Trophoblast cell (in vitro differentiated cells and primary cell): ENCODE measurements around the gene SERTM2.

Experiments
- DNase-seq, 2 donors: peaks; one replicate each; pipeline ENCODE4 v3.0.0-alpha.2; 2016
- H2AFZ ChIP-seq: 2 replicates; pipeline ENCODE4 v1.6.1; 2013; ENCODE audit warnings: low read length, moderate library complexity, mild to moderate bottlenecking; ENCODE audit not compliant: insufficient read depth, poor library complexity
- H2AK5ac ChIP-seq: 2 replicates; pipeline ENCODE4 v1.6.1; 2013; ENCODE audit warnings: mild to moderate bottlenecking, low read length
- H2BK120ac ChIP-seq: 2 replicates; pipeline ENCODE4 v1.6.1; 2013; ENCODE audit warnings: low read length, mild to moderate bottlenecking, moderate library complexity; ENCODE audit not compliant: insufficient read depth, poor library complexity
- H2BK12ac ChIP-seq: 2 replicates; pipeline ENCODE4 v1.6.1; 2013; ENCODE audit warnings: mild to moderate bottlenecking, low read length, moderate library complexity
- H2BK5ac ChIP-seq: 2 replicates; pipeline ENCODE4 v1.6.1; 2013; ENCODE audit warnings: low read length, low read depth, moderate library complexity, mild to moderate bottlenecking; ENCODE audit not compliant: poor library complexity
- H3K14ac ChIP-seq: 2 replicates; pipeline ENCODE4 v1.6.1; 2013; ENCODE audit warnings: mild to moderate bottlenecking, low read length
- H3K18ac ChIP-seq: 2 replicates; pipeline ENCODE4 v1.6.1; 2013; ENCODE audit warnings: mild to moderate bottlenecking, low read length
- H3K23ac ChIP-seq: 2 replicates; pipeline ENCODE4 v1.6.1; 2013; ENCODE audit warnings: low read length
- H3K27ac ChIP-seq: 2 replicates; pipeline ENCODE4 v1.5.1; 2013; ENCODE audit warnings: low read depth, mild to moderate bottlenecking, inconsistent platforms, low read length, moderate library complexity
- H3K27me3 ChIP-seq: 2 replicates; pipeline ENCODE4 v1.6.1; 2013; ENCODE audit warnings: inconsistent platforms, mild to moderate bottlenecking, low read length, moderate library complexity; ENCODE audit not compliant: insufficient read depth
- H3K36me3 ChIP-seq, 2 experiments: 1 replicate in 1 of 2; 2 replicates in 1 of 2; pipeline ENCODE4 v1.6.1; 2013; ENCODE audit warnings: low read length in 2 of 2, mild to moderate bottlenecking in 2 of 2, moderate library complexity in 1 of 2; ENCODE audit not compliant: insufficient read depth in 2 of 2, control insufficient read depth in 1 of 2
- H3K4ac ChIP-seq: 2 replicates; pipeline ENCODE4 v1.6.1; 2013; ENCODE audit warnings: low read depth, mild to moderate bottlenecking, low read length, moderate library complexity
- H3K4me1 ChIP-seq, 2 experiments: 1 replicate in 1 of 2; 2 replicates in 1 of 2; pipeline ENCODE4 v1.6.1; 2013; ENCODE audit warnings: low read length in 2 of 2, mild to moderate bottlenecking in 2 of 2, moderate library complexity in 1 of 2; ENCODE audit not compliant: insufficient read depth in 2 of 2, control insufficient read depth in 1 of 2
- H3K4me2 ChIP-seq: 2 replicates; pipeline ENCODE4 v1.6.1; 2013; ENCODE audit warnings: inconsistent platforms, mild to moderate bottlenecking, low read length, moderate library complexity
- H3K4me3 ChIP-seq: 2 replicates; pipeline ENCODE4 v1.5.1; 2013; ENCODE audit warnings: mild to moderate bottlenecking, low read depth, low read length, inconsistent platforms
- H3K79me1 ChIP-seq: one replicate; pipeline ENCODE4 v1.6.1; 2013; ENCODE audit warnings: low read length
- H3K79me2 ChIP-seq: 2 replicates; pipeline ENCODE4 v1.6.1; 2013; ENCODE audit warnings: low read length, mild to moderate bottlenecking; ENCODE audit not compliant: control insufficient read depth, insufficient read depth, poor library complexity
- H3K9ac ChIP-seq: 2 replicates; pipeline ENCODE4 v1.6.1; 2013; ENCODE audit warnings: mild to moderate bottlenecking, low read length
- H3K9me3 ChIP-seq: 2 replicates; pipeline ENCODE4 v1.6.1; 2013; ENCODE audit warnings: low read depth, mild to moderate bottlenecking, control low read depth, inconsistent platforms, low read length; ENCODE audit not compliant: insufficient read depth
- H4K12ac ChIP-seq: 2 replicates; pipeline ENCODE4 v1.6.1; 2013; ENCODE audit warnings: low read depth, mild to moderate bottlenecking, low read length, moderate library complexity
- H4K8ac ChIP-seq: 2 replicates; pipeline ENCODE4 v1.6.1; 2013; ENCODE audit warnings: low read depth, mild to moderate bottlenecking, low read length, moderate library complexity
- H4K91ac ChIP-seq: one replicate; pipeline ENCODE4 v1.6.1; 2013; ENCODE audit warnings: low read depth, mild to moderate bottlenecking, low read length, moderate library complexity
- WGBS: extraction: QIAGEN DNeasy Blood & Tissue Kit; methylation state at CpG from one replicate; pipeline ENCODE4 v1.1.7; 2013; ENCODE audit warnings: missing lambda C conversion rate; ENCODE audit not compliant: insufficient read length, insufficient coverage; ENCODE audit errors: extremely low coverage; 5-methylcytosine and 5-hydroxymethylcytosine counted together

SERTM2 gene

GRCh38 chrX:111481896-111482295 lies 29.5 kb upstream of the SERTM2 start:
- no peak overlapping the region for H2AK5ac ChIP-seq
- no peaks in the 10 kb centered on the region for H3K27me3 ChIP-seq
- H3K9ac ChIP-seq, result no peak overlapping the region
- no peak overlapping the region for H4K8ac ChIP-seq
- no peak overlapping the region for H3K4me3 ChIP-seq
- H3K18ac ChIP-seq, result no peak overlapping the region
- no peak overlapping the region for H3K14ac ChIP-seq
- H3K4me2 ChIP-seq, result no peak overlapping the region
- H3K79me2 ChIP-seq, result no peaks in the 10 kb centered on the region
- no peak overlapping the region for H2BK120ac ChIP-seq
- H2AFZ ChIP-seq, result no peak overlapping the region
- H4K91ac ChIP-seq, result no peak overlapping the region
- DNase-seq, result no peak
- H3K27ac ChIP-seq, result no peak overlapping the region
- no peaks in the 10 kb centered on the region for H3K79me1 ChIP-seq
- no peak overlapping the region for H3K4ac ChIP-seq
- no peak overlapping the region for H4K12ac ChIP-seq
- H3K23ac ChIP-seq, result no peak overlapping the region
- H3K9me3 ChIP-seq, result no peaks in the 10 kb centered on the region
- H2BK12ac ChIP-seq, result no peak overlapping the region
- no peaks in the 10 kb centered on the region for H3K4me1 ChIP-seq
- no peaks in the 10 kb centered on the region for H3K36me3 ChIP-seq
- H2BK5ac ChIP-seq, result no peak overlapping the region

GRCh38 chrX:111483135-111483534 lies 28.3 kb upstream of the SERTM2 start:
- Histone ChIP-seq H3K79me1 (no peaks in the 10 kb centered on the region), H3K36me3 (no peaks in the 10 kb centered on the region), H2AFZ (no peak overlapping the region), H3K79me2 (no peaks in the 10 kb centered on the region), H4K91ac (no peak overlapping the region), H3K4me1 (no peaks in the 10 kb centered on the region), H4K8ac (no peak overlapping the region), H3K27ac (no peak overlapping the region), H3K18ac (no peak overlapping the region), H3K9me3 (no peaks in the 10 kb centered on the region), H2BK120ac (no peak overlapping the region), H4K12ac (no peak overlapping the region), H3K9ac (no peak overlapping the region), H2BK5ac (no peak overlapping the region), H2AK5ac (no peak overlapping the region), H2BK12ac (no peak overlapping the region), H3K4me3 (no peak overlapping the region), H3K14ac (no peak overlapping the region), H3K27me3 (no peaks in the 10 kb centered on the region), H3K23ac (no peak overlapping the region), H3K4me2 (no peak overlapping the region), H3K4ac (no peak overlapping the region)
- WGBS, result no CpG with 5 or more reads among the region's 2 CpGs
- peak in 1 of 2 donors; percentile 6 for DNase-seq

- H2BK120ac ChIP-seq, result no peak overlapping the region
- no peak overlapping the region for H3K4me3 ChIP-seq
- peak; percentile 47 to 83 for DNase-seq
- H3K27ac ChIP-seq, result no peak overlapping the region
- no peak overlapping the region for H2AK5ac ChIP-seq
- no peaks in the 10 kb centered on the region for H3K36me3 ChIP-seq
- no peak overlapping the region for H3K14ac ChIP-seq
- no peak overlapping the region for H2BK12ac ChIP-seq
- no peak overlapping the region for H4K8ac ChIP-seq
- no peak overlapping the region for H2BK5ac ChIP-seq
- no peak overlapping the region for H3K9ac ChIP-seq
- no peak overlapping the region for H3K4me2 ChIP-seq
- H3K9me3 ChIP-seq, result no peaks in the 10 kb centered on the region
- H3K18ac ChIP-seq, result no peak overlapping the region
- H3K23ac ChIP-seq, result no peak overlapping the region
- no peaks in the 10 kb centered on the region for H3K79me1 ChIP-seq
- H4K12ac ChIP-seq, result no peak overlapping the region
- no peaks in the 10 kb centered on the region for H3K27me3 ChIP-seq
- no peaks in the 10 kb centered on the region for H3K79me2 ChIP-seq
- H3K4me1 ChIP-seq, result no peaks in the 10 kb centered on the region
- H3K4ac ChIP-seq, result no peak overlapping the region
- H4K91ac ChIP-seq, result no peak overlapping the region
- no peak overlapping the region for H2AFZ ChIP-seq
Observed at GRCh38 chrX:111483881-111484280, 27.6 kb upstream of the SERTM2 start.

GRCh38 chrX:111490688-111491087 lies 20.8 kb upstream of the SERTM2 start:
- no peak overlapping the region for H4K91ac ChIP-seq
- no peak overlapping the region for H4K8ac ChIP-seq
- H3K79me2 ChIP-seq, result no peaks in the 10 kb centered on the region
- no peak overlapping the region for H2AFZ ChIP-seq
- no peak overlapping the region for H3K27ac ChIP-seq
- no peaks in the 10 kb centered on the region for H3K79me1 ChIP-seq
- H3K36me3 ChIP-seq, result no peaks in the 10 kb centered on the region
- H2AK5ac ChIP-seq, result no peak overlapping the region
- no peaks in the 10 kb centered on the region for H3K27me3 ChIP-seq
- H2BK120ac ChIP-seq, result no peak overlapping the region
- H4K12ac ChIP-seq, result no peak overlapping the region
- no peak overlapping the region for H3K9ac ChIP-seq
- no peak overlapping the region for H2BK5ac ChIP-seq
- H3K18ac ChIP-seq, result no peak overlapping the region
- no peak for DNase-seq
- H3K14ac ChIP-seq, result no peak overlapping the region
- H3K9me3 ChIP-seq, result no peaks in the 10 kb centered on the region
- no peak overlapping the region for H2BK12ac ChIP-seq
- no peak overlapping the region for H3K23ac ChIP-seq
- H3K4ac ChIP-seq, result no peak overlapping the region
- H3K4me3 ChIP-seq, result no peak overlapping the region
- no peak overlapping the region for H3K4me2 ChIP-seq
- H3K4me1 ChIP-seq, result no peaks in the 10 kb centered on the region

- Histone ChIP-seq H3K14ac (no peak overlapping the region), H2BK120ac (no peak overlapping the region), H3K9me3 (no peaks in the 10 kb centered on the region), H2BK5ac (no peak overlapping the region), H2AK5ac (no peak overlapping the region), H3K27ac (no peak overlapping the region), H4K91ac (no peak overlapping the region), H4K12ac (no peak overlapping the region), H2BK12ac (no peak overlapping the region), H2AFZ (no peak overlapping the region), H3K79me1 (no peaks in the 10 kb centered on the region), H3K23ac (no peak overlapping the region), H3K18ac (no peak overlapping the region), H3K4ac (no peak overlapping the region), H3K4me3 (no peak overlapping the region), H4K8ac (no peak overlapping the region), H3K9ac (no peak overlapping the region), H3K4me1 (no peaks in the 10 kb centered on the region), H3K79me2 (no peaks in the 10 kb centered on the region), H3K36me3 (no peaks in the 10 kb centered on the region), H3K27me3 (no peaks in the 10 kb centered on the region), H3K4me2 (no peak overlapping the region)
- no peak for DNase-seq
- no CpG with 5 or more reads among the region's 4 CpGs for WGBS
Observed at GRCh38 chrX:111492085-111492484, 19.4 kb upstream of the SERTM2 start.
